OCI-M1 (cell line): ENCODE data around the gene CKMT1A.

ENCODE experiments used
- DNase-seq: peaks from one replicate; lab custom pipeline; 2025; lab: John Stamatoyannopoulos, UW

Gene CKMT1A

DNA sequence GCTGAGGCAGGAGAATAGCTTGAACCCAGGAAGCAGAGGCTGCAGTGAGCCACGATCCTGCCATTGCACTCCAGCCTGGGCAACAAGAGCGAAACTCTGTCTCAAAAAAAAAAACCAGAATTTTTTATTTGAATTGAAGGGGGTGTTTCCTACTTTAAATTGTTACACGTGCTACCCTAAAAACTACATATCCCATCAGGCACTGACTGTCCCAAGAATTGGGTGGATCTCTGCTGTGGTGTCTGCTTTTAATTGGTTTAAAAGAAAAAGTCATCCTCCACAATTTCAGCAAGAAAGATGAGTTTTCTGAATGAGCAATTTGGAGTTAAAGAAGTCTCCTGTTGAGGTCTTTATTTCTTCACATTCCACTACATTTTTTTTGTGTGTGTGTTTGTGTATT lies 54.7 kb downstream of the CKMT1A start:
- DNase-seq = no peak
